Adrenal gland (tissue), 12 donors: ENCODE data around the gene PSAP. TPM values are rescaled to one million over a fixed set of nuclear protein-coding genes. Genes with fewer than 3 reads are reported as not detected.

ENCODE experiments used
- DNase-seq, 7 donors: peaks; one replicate each; pipeline ENCODE4 v3.0.0-alpha.2; 2019 to 2020
- H3K27ac ChIP-seq, 5 donors: fragments of 200-600 bp; sonication (generic) in 4 of 5; 1 replicate in 3 of 5; 2 replicates in 2 of 5; pipeline versions ENCODE4 v1.5.1 to v1.8.0; 2016 to 2020; ENCODE audit warnings: mild to moderate bottlenecking in 1 of 5
- H3K27me3 ChIP-seq: fragments of 200-600 bp; 2 replicates; pipeline ENCODE4 v1.8.0; 2021
- H3K36me3 ChIP-seq, 2 donors: fragments of 200-600 bp; replicated peaks in 1 of 2; 1 replicate in 1 of 2; 2 replicates in 1 of 2; pipeline versions ENCODE4 v1.5.1 to v1.8.0; 2018 to 2022
- H3K4me1 ChIP-seq, 2 donors: fragments of 200-600 bp; replicated peaks in 1 of 2; 1 replicate in 1 of 2; 2 replicates in 1 of 2; pipeline versions ENCODE4 v1.5.1 to v1.8.0; 2018 to 2021
- H3K4me3 ChIP-seq, 4 donors: fragments of 200-600 bp; sonication (generic) in 3 of 4; one replicate each; pipeline ENCODE4 v1.5.1; 2016 to 2018
- H3K9me3 ChIP-seq, 3 donors: fragments of 200-600 bp; sonication (generic) in 1 of 3; replicated peaks in 1 of 3; 1 replicate in 2 of 3; 2 replicates in 1 of 3; pipeline versions ENCODE4 v1.5.1 to v1.8.0; 2016 to 2021
- CTCF ChIP-seq, 6 experiments: fragments of 450-650 bp in 4 of 6; fragments of 200-600 bp in 2 of 6; sonication (generic) in 1 of 6; IDR thresholded peaks; 1 replicate in 5 of 6; 2 replicates in 1 of 6; pipeline versions ENCODE4 v1.5.1 to v1.8.0; 2016 to 2021; ENCODE audit warnings: antibody characterized with exemption in 6 of 6, mild to moderate bottlenecking in 2 of 6, moderate library complexity in 1 of 6
- POLR2A ChIP-seq, 2 donors: fragments of 450-650 bp; IDR thresholded peaks; one replicate each; pipeline ENCODE4 v1.6.1; 2017; ENCODE audit warnings: antibody characterized with exemption in 2 of 2, mild to moderate bottlenecking in 2 of 2, moderate library complexity in 1 of 2
- WGBS, 4 donors: extraction: QIAGEN DNeasy Blood & Tissue Kit in 2 of 4; methylation state at CpG; one replicate each; pipeline versions ENCODE4 v1.1.5 to v1.1.7; 2013 to 2017; 5-methylcytosine and 5-hydroxymethylcytosine counted together
- intact Hi-C, 2 donors: fragments of 100-400 bp; cut with DNase I; formaldehyde crosslinking; loops; one replicate each; pipeline versions ENCODE4 v1.14.1 to v1.15.0; 2022 to 2023
- polyA plus RNA-seq, 3 donors: library from polyadenylated mRNA; stranded (reverse); fragments of 200-250 nt in 2 of 3; fragments of 350-450 nt in 1 of 3; fragmentation: Illumina TruSeq in 1 of 3; extraction: RNeasy Lipid Tissue Mini Kit (QIAGEN cat#74804) in 1 of 3; gene quantifications; one replicate each; pipeline ENCODE4 v1.2.3, GENCODE V29; 2013 to 2014
- total RNA-seq, 9 donors: library from RNA; depleted of rRNA in 4 of 9; stranded (reverse); fragments of >200 nt in 4 of 9; fragments of 120-200 nt in 1 of 9; fragmentation: NEBNext Ultra II Directional in 1 of 9; extraction: Animal tissue kit (Norgen Biotek cat#: 25700) in 1 of 9; gene quantifications; one replicate each; pipeline versions ENCODE4 v1.1.0 to v1.2.4, GENCODE V29; 2013 to 2023
- donor health status: healthy with polysubstance abuse.
- donor health status: Bipolar disorder and iron deficiency.
- donor health status: DM: yes; HTN: yes; CAD: no.
- donor health status: DM: no; HTN: no; CAD: no.
- donor health status: DM: no; HTN: no; CAD: no.
- donor health status: DM: yes; HTN: yes; CAD: no.

Gene PSAP
- total and polyA plus RNA-seq, 12 donors = 623 to 3,452 (median 2,140) TPM

- Histone ChIP-seq H3K27ac (peak overlapping the region in 4 of 5 donors; percentile 47 to 81 (median 64)), H3K9me3 (no peaks in the 10 kb centered on the region), H3K4me1 (peaks cover 24 to 37% of the 10 kb centered on the region in 2 donors), H3K36me3 (peaks cover 0 to 71% of the 10 kb centered on the region in 2 donors), H3K4me3 (no peak overlapping the region), H3K27me3 (no peaks in the 10 kb centered on the region)
- 79 to 89% (median 84%) methylated on average over 8 of the region's 8 CpGs for WGBS, 4 donors
- no peak for TF ChIP-seq POLR2A (IDR thresholded peaks at IDR 0.05)
- TF ChIP-seq CTCF (IDR thresholded peaks at IDR 0.05) = no peak
- intact Hi-C loops = loop anchor here (10.0 kb wide), 3 partner anchors 68 to 432 kb away; partner anchors contain the start of gene CDH23 (in 1 of the 2)
- no peak for DNase-seq
These were observed 34.0 kb downstream of the PSAP start for GRCh38 chr10:71816936-71817618.

- intact Hi-C loops = loop anchor here (10.0 kb wide), 3 partner anchors 68 to 432 kb away; partner anchors contain the start of gene CDH23 (in 1 of the 2)
- H3K4me3 ChIP-seq = no peak overlapping the region
- peaks cover 0 to 65% of the 10 kb centered on the region in 2 donors for H3K36me3 ChIP-seq
- H3K9me3 ChIP-seq = no peaks in the 10 kb centered on the region
- no peaks in the 10 kb centered on the region for H3K27me3 ChIP-seq
- DNase-seq = no peak
- H3K4me1 ChIP-seq = peaks cover 24 to 33% of the 10 kb centered on the region in 2 donors
- peak overlapping the region in 1 of 5 donors; percentile 66 for H3K27ac ChIP-seq
- TF ChIP-seq POLR2A (IDR thresholded peaks at IDR 0.05) (no peak), CTCF (IDR thresholded peaks at IDR 0.05) (no peak)
- 88 to 93% (median 91%) methylated on average over 11 to 12 of the region's 12 CpGs for WGBS, 4 donors
These were observed 34.6 kb downstream of the PSAP start for GRCh38 chr10:71816421-71816851.

GRCh38 chr10:71815515-71816130 lies 35.4 kb downstream of the PSAP start:
- intact Hi-C loops = loop anchor here (10.0 kb wide), 3 partner anchors 69 to 431 kb away; partner anchors contain the start of gene CDH23 (in 1 of the 2)
- TF ChIP-seq POLR2A (IDR thresholded peaks at IDR 0.05) = no peak
- TF ChIP-seq CTCF (IDR thresholded peaks at IDR 0.05) = no peak
- no peak overlapping the region for H3K4me3 ChIP-seq
- peaks cover 24 to 33% of the 10 kb centered on the region in 2 donors for H3K4me1 ChIP-seq
- no peaks in the 10 kb centered on the region for H3K9me3 ChIP-seq
- DNase-seq = no peak
- no peak overlapping the region for H3K27ac ChIP-seq
- peaks cover 0 to 56% of the 10 kb centered on the region in 2 donors for H3K36me3 ChIP-seq
- 73 to 84% (median 80%) methylated on average over 13 to 15 of the region's 15 CpGs for WGBS, 4 donors
- no peaks in the 10 kb centered on the region for H3K27me3 ChIP-seq

GRCh38 chr10:71814922-71815411 lies 36.1 kb downstream of the PSAP start:
- H3K27me3 ChIP-seq = no peaks in the 10 kb centered on the region
- intact Hi-C loops = loop anchor here (5.0 to 10.0 kb wide), 4 partner anchors 70 to 503 kb away; partner anchors contain the start of gene CDH23 (in 1 of the 2)
- H3K36me3 ChIP-seq = peaks cover 0 to 50% of the 10 kb centered on the region in 2 donors

More at GRCh38 chr10:71814922-71815411, 36.1 kb downstream of the PSAP start:
- TF ChIP-seq CTCF (IDR thresholded peaks at IDR 0.05) (peak in 1 of 6 experiments; percentile 17), POLR2A (IDR thresholded peaks at IDR 0.05) (no peak)
- H3K4me3 ChIP-seq = no peak overlapping the region
- WGBS, 4 donors = 59 to 89% (median 87%) methylated on average over 4 to 26 of the region's 26 CpGs
- H3K27ac ChIP-seq = no peak overlapping the region
- H3K9me3 ChIP-seq = no peaks in the 10 kb centered on the region
- DNase-seq = no peak
- H3K4me1 ChIP-seq = peaks cover 24 to 33% of the 10 kb centered on the region in 2 donors
